T-helper 1 cell treated with Interleukin-12 subunit alpha and Interleukin-12 subunit beta and Interleukin-4 antibody, amounts not matched to agents 30 ng/mL and 1 ng/mL, for 36 hours (primary cell): ENCODE data around the gene WASL. TPM values are rescaled to one million over a fixed set of nuclear protein-coding genes. Genes with fewer than 3 reads are reported as not detected.

ENCODE experiments used
- intact Hi-C: fragments of 100-400 bp; cut with micrococcal nuclease; formaldehyde crosslinking; loops from one replicate; pipeline ENCODE4 v1.15.1; 2024
- total RNA-seq: library from RNA; stranded (reverse); gene quantifications from 2 replicates; pipeline ENCODE4 v1.2.3, GENCODE V29; 2022

Gene WASL
- total RNA-seq, 1 donor from 2014 or later, result 8.5 TPM

DNA sequence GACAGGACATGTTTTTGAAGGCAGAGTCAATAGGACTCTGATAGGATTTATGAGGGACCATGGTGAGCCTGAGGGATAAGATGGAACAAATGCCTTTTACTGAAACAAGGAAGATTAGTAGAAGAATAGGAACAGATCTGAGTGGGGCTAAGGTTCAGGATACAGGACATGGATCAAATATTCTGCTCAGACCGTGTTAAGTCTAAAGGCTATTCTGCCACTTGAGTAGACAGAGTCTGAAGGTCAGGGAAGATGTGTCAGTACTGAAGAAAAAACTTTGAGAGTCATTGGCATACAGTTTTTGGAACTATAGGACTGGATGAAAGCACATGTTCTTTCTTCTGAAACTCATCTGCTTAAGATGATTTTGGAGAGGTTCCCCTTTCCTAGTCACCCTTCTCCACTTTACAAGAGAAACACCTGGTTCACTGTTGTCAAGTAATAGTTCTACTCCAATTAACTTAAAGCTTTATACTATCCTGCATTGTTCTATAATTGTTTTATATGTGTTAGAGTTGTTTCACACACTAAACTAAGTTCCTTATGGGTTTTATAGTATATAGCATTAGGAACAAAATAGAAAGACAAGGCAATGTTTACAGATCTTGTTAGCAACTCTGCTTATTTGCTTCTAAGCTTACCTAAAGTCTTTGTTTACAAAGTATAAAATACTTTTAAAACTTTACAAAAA, 43.4 kb downstream of the WASL start:
- intact Hi-C loops, result no loop called here

DNA sequence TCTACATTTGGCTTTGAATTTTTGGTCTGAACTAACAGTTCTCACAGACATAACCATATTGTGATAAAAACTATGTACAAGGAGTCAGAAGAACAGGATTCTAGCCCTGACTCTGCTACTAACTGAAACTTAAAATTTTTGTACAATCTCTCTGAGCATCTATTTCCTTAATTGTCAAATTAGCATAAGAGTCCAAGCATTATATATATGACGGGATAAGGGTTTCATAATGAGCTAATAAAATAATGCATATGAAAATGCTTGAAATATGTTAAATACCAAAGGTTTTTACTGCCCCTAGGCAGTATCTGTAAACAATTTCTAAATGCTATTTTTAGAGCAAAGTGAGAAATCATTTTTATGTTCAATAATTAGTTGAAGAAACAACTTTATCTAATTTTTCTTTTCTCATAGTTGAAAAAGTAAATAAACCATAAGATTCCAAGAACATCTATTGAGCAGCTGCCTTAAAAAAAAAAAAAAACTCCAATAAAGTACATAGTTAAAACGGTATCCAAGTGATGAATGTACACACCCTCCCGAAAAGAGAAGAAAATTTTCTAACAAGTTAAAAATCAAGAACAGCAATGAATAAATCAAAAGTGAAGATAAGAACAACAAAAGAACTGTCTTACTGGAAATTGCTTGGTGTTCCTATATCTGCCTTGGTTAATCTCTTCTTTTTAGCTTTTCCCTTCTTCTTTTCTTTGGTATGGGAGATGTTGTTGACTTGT, 52.7 kb downstream of the WASL start:
- intact Hi-C loops, result no loop called here

- intact Hi-C loops, result no loop called here
Observed at GRCh38 chr7:123692471-123692877, 56.3 kb downstream of the WASL start.

- intact Hi-C loops, result no loop called here
Observed at GRCh38 chr7:123690550-123690949, 58.3 kb downstream of the WASL start.

DNA sequence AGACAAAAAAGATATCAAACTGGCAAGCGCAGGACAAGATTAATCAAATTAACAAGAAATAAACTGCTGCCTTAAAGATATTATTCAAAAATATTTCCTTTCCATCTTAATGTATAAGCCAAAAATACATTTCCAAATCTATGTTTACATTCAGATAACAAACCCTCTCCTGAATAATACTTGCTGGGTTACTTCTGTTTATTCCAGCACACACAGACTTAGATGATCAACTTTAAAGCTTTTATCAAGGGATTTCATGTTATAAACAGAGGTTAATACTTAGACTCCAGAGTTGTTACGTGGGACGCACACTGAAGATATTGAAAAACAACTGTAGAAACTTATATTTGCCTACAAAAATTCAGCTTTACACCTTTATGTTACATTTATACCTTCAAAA, 59.6 kb downstream of the WASL start:
- intact Hi-C loops, result no loop called here

DNA sequence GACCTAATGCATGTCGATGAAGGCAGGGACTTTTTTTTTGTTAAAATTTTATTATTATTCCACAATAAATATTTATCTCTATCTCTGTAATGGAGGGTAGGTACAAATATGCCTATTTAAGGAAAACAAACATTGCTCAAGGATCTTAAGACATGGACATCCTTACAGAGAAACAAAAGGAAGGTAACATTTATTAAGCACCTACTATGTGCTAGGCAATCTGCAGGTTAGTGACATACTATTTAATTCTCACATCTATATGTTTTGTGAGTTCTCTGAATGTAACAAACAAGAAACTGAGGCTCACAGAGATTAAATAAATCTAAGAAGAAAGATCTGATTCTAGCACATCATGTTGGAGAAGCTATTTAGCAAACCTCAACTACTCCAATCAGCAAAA, 61.1 kb downstream of the WASL start:
- intact Hi-C loops, result no loop called here

DNA sequence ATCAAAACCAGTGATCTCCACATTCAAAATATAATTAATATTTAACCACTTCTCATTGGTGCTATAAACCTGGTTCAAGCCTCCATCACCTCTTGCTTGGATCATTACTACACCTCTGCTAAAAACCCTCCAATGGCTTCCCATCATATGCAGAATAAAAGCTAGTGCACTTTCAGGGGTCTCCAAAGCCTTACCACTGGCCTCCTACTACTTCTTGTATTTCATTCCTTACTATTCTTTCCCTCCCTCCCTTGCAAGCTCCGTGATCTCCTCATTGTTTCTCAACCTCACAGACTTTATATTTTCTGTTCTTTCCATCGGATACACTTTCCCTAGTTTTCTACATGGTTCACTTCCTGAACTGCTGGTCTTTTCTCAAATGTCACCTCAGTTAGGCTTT, 61.6 kb downstream of the WASL start:
- intact Hi-C loops, result no loop called here

DNA sequence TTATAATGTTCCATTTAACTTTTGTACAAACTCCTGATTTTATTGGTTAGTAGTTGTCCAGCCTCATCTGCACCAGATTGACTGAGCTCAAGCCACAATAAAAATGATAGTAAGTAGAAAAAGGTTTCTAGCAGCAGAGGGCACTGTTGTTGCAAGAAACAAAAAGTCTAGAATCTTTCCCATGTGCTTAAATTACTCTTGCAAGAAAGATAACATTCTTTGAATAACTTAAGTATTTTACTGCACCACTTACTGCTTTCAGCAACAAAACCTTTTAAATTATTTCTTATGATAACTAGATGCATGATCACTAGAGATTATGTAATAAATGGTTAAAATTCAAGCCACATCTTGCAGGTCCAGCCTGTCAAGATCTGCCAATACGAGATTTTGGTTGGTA, 66.1 kb downstream of the WASL start:
- intact Hi-C loops, result loop anchor here (1.0 to 5.0 kb wide), 5 partner anchors 19 to 1175 kb away; partner anchors contain the start of gene WASL

GRCh38 chr7:123681561-123681960, 67.2 kb downstream of the WASL start:
- intact Hi-C loops, result loop anchor here (5.0 kb wide), 1 partner anchor 1176 kb away; no protein-coding TSS in a partner anchor

DNA sequence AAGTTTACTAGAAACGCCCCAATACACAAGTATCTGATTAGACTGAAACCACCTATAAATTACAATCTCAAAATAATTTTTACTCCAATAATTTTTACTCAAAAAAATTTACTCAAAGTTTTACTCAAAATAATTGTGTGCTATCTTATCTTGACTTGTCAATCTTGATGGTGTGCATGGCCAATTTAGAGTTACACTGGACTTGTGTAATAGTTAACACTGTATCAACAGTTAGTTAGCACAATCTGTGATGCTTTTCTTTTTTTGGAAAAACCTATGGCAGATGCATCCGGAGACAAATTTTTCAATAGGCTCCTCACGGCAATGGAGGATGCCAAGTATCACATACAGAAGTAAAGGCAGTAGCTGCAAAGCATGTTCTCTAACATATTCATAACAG, 68.2 kb downstream of the WASL start:
- intact Hi-C loops, result loop anchor here (5.0 kb wide), 1 partner anchor 1177 kb away; no protein-coding TSS in a partner anchor

- intact Hi-C loops, result loop anchor here (5.0 kb wide), 1 partner anchor 1178 kb away; no protein-coding TSS in a partner anchor
Observed at GRCh38 chr7:123679614-123680013, 69.2 kb downstream of the WASL start.

DNA sequence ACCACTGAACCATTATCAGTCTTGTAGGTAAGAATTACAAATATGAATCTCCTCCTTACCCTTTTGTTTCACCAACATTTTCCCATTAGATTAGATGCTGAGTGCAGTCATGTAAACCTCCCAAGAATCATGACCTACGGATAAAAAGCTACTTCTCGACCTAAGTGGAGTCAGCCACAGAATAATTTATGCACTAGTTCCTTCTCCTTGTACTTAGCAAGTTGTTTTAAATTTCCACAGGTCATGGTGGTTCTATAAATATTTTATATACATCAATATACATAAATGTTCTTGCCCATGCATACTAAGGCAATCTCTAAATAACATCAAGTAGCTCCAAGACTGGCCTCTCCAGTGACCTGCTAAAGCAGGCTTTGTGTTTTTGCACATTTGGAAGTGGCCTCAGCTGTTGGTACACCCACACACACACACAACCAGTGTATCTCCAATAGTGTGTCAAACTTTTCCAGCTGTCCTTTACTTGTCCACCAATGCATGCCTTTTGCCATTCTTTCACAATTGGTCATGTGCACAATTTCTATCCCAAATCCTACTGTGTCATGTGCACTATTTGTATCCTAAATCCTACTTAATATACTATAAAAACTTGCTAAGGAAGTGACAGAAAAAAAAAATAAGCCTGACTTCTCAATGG, 71.6 kb downstream of the WASL start:
- intact Hi-C loops, result no loop called here

DNA sequence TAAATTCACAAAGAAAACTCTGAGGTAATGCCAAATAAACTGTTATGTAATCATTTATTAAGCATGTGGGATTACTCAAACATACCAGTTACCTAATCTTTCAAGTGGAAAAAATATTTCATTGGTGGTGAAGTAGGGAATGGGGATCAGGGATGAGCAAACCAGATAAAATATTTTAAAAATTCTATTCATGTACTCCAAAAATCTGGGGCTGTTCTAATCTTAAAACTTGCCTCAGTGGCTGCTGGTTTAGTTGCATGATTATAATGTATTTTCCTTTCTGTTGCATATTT, 73.7 kb downstream of the WASL start:
- intact Hi-C loops, result no loop called here

GRCh38 chr7:123674399-123675180, 74.2 kb downstream of the WASL start:
- intact Hi-C loops, result no loop called here

- intact Hi-C loops, result no loop called here
Observed at GRCh38 chr7:123673752-123674398, 74.9 kb downstream of the WASL start.

GRCh38 chr7:123673137-123673732, 75.6 kb downstream of the WASL start:
- intact Hi-C loops, result no loop called here

GRCh38 chr7:123669485-123669884, 79.3 kb downstream of the WASL start:
- intact Hi-C loops, result no loop called here

DNA sequence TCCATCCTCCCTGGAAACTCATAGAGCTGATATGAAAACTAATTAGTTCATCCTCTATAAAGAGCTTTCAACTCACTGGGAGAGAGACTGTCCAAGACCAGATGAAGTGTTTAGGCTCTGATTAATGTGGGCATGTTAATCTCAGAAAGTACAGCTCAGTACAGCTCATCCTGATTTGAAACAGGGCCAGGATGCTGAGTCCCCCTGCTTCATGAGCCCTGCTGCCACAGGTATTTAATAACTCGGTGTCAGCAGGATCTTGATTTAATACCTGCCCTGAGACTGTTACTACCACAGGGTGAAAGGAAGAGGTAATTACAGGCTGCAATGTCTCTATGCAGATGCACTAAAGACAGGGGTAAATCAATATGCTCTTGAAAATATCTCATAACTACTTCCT, 82.3 kb downstream of the WASL start:
- intact Hi-C loops, result no loop called here

DNA sequence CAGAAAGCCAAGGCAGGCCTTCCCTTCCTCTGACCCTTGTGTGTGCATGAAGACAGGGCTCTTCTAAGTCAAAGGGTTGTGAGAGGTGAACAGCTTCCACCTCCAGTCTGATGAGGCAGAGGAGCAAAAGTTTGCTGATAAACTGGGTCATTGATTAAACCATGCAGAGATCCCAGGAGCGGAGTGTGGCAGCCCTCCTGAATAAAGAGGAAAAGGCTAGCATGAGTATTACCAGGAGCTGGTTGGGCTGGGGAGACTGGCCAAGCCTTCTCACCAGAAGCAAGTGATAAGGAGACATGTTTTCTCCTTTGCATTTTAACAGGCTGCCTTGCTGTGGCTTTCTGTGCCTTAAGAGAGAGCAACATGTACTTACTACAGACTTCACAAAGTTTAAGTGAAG, 82.9 kb downstream of the WASL start:
- intact Hi-C loops, result no loop called here

- intact Hi-C loops, result no loop called here
Observed at GRCh38 chr7:123665157-123665556, 83.6 kb downstream of the WASL start.

DNA sequence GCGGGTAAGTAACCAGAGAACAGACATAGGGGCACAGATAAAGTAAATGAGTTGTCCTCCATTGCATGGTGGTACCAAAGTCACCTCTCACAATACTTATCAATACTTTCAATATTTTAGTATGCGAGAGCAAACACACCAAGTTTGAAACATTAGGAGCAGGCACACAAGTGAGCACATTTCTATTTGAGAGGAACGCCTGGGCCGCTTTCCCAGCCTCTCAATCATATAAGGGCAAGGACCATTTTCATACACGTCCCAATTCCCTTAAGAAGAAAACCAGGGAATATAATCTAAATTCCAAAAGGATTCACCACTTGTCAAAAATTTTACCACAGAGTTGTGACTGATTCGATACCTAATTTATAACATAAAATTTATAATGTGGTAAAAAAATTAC, 85.6 kb downstream of the WASL start:
- intact Hi-C loops, result no loop called here
